K562 (cell line): ENCODE results near the gene ID4. TPM values are rescaled to one million over a fixed set of nuclear protein-coding genes. Genes with fewer than 3 reads are reported as not detected.

ENCODE experiments used
- ATAC-seq: fragments of 200-7000 bp; cut with Tn5 transposase; 3 replicates; pipeline ENCODE4 v1.9.1; 2020; ENCODE audit warnings: moderate library complexity
- BruUV-seq: library from RNA; stranded (reverse); fragments of 400-500 nt; replicated peaks from 2 replicates; lab custom pipeline; 2021; lab: Mats Ljungman, UMichigan
- CTCF ChIA-PET: fragments of 300-600 bp; formaldehyde crosslinking; extraction: SDS; loops from one replicate; lab custom pipeline; 2021; ENCODE audit warnings: low intra/inter-chr PET ratio; lab: Yijun Ruan, JAX
- POLR2A ChIA-PET: fragments of 300-600, 350-650 bp; sonication (Branson Sonifier 250); formaldehyde crosslinking; extraction: SDS; loops from one replicate; lab custom pipeline; 2021; ENCODE audit warnings: antibody characterized with exemption, inconsistent platforms; lab: Yijun Ruan, JAX
- DNase-seq, 4 experiments: peaks; one replicate each; pipeline versions ENCODE4 v3.0.0 to v3.0.0-alpha.2; 2011 to 2018; ENCODE audit warnings: low spot score in 3 of 4, mixed read lengths in 3 of 4; ENCODE audit errors: extremely low read depth in 1 of 4
- FAIRE-seq: peaks from 2 replicates; lab custom pipeline; 2011; peaks lifted over from hg19 to GRCh38; lab: Jason Lieb, UNC
- H2AFZ ChIP-seq: 2 replicates; pipeline ENCODE4 v1.6.0; 2011; ENCODE audit warnings: low read depth, low read length, control low read depth, inconsistent platforms
- H3K27ac ChIP-seq: fragments of 200-600 bp; 3 replicates; pipeline ENCODE4 v1.8.0; 2011; ENCODE audit warnings: low read depth, mild to moderate bottlenecking, control low read depth, inconsistent platforms, low read length, moderate library complexity, mixed read lengths; ENCODE audit errors: extremely low read depth
- H3K27me3 ChIP-seq, 2 experiments: fragments of 300-600 bp in 1 of 2; 2 replicates in 1 of 2; 3 replicates in 1 of 2; pipeline versions ENCODE4 v1.6.0 to v1.8.0; 2011; ENCODE audit warnings: inconsistent platforms in 2 of 2, low read length in 2 of 2, mild to moderate bottlenecking in 1 of 2, mixed read lengths in 1 of 2, moderate library complexity in 1 of 2; ENCODE audit not compliant: control insufficient read depth in 2 of 2, insufficient read depth in 2 of 2
- H3K36me3 ChIP-seq: fragments of 300-600 bp; 3 replicates; pipeline ENCODE4 v1.8.0; 2011; ENCODE audit warnings: mild to moderate bottlenecking, low read length, inconsistent platforms; ENCODE audit not compliant: control insufficient read depth, insufficient read depth
- H3K4me1 ChIP-seq, 2 experiments: fragments of 200-600 bp in 1 of 2; replicated peaks in 1 of 2; 2 replicates in 1 of 2; 3 replicates in 1 of 2; pipeline versions ENCODE4 v1.5.1 to v1.8.0; 2011; ENCODE audit warnings: inconsistent platforms in 2 of 2, low read length in 2 of 2, mild to moderate bottlenecking in 1 of 2, mixed read lengths in 1 of 2, moderate library complexity in 1 of 2; ENCODE audit not compliant: control insufficient read depth in 2 of 2, insufficient read depth in 2 of 2
- H3K4me2 ChIP-seq: 2 replicates; pipeline ENCODE4 v1.6.1; 2011; ENCODE audit warnings: low read length, control low read depth, inconsistent platforms, mixed read lengths; ENCODE audit not compliant: insufficient read depth
- H3K4me3 ChIP-seq: fragments of 200-600 bp; sonication (generic), shearing (Covaris generic); 2 replicates; pipeline ENCODE4 v1.5.1; 2016; ENCODE audit warnings: control low read depth, inconsistent platforms
- H3K79me2 ChIP-seq: fragments of 200-600 bp; 3 replicates; pipeline ENCODE4 v1.8.0; 2011; ENCODE audit warnings: low read length, inconsistent platforms; ENCODE audit not compliant: control insufficient read depth, insufficient read depth
- H3K9ac ChIP-seq, 2 experiments: 2 replicates each; pipeline versions ENCODE4 v1.6.0 to v1.6.1; 2011; ENCODE audit warnings: low read depth in 2 of 2, low read length in 2 of 2, control low read depth in 1 of 2, inconsistent platforms in 1 of 2, mild to moderate bottlenecking in 1 of 2, mixed read lengths in 1 of 2; ENCODE audit not compliant: insufficient read depth in 1 of 2
- H3K9me1 ChIP-seq: one replicate; pipeline ENCODE4 v1.6.0; 2011; ENCODE audit warnings: inconsistent platforms, mild to moderate bottlenecking, low read length, moderate library complexity; ENCODE audit not compliant: control insufficient read depth, insufficient read depth
- H3K9me3 ChIP-seq: replicated peaks from 2 replicates; pipeline ENCODE4 v1.5.1; 2011; ENCODE audit warnings: low read depth, low read length, inconsistent platforms; ENCODE audit not compliant: control insufficient read depth, insufficient read depth
- H4K20me1 ChIP-seq: replicated peaks from 2 replicates; pipeline ENCODE4 v1.6.1; 2011; ENCODE audit warnings: low read length, inconsistent platforms, mixed read lengths; ENCODE audit not compliant: control insufficient read depth, insufficient read depth
- CREB5 ChIP-seq: fragments of 250-450 bp; sonication (Bioruptor Pico); IDR thresholded peaks from 2 replicates; pipeline ENCODE4 v1.5.0; 2020; ENCODE audit warnings: mild to moderate bottlenecking
- ELF1 ChIP-seq: fragments of 200-800 bp; sonication (Bioruptor generic); IDR thresholded peaks from 2 replicates; pipeline ENCODE4 v1.6.1; 2016; ENCODE audit warnings: missing genetic modification characterization, missing compliant biosample characterization
- IRF1 ChIP-seq: sonication (generic); formaldehyde crosslinking; IDR thresholded peaks from 2 replicates; pipeline ENCODE4 v1.8.0; 2022; ENCODE audit warnings: missing genetic modification reagents, mild to moderate bottlenecking, borderline replicate concordance
- KDM2B ChIP-seq: fragments of 250-450 bp; sonication (Bioruptor Pico); IDR thresholded peaks from 2 replicates; pipeline ENCODE4 v1.8.0; 2021; ENCODE audit warnings: mild to moderate bottlenecking, moderate library complexity
- NFYB ChIP-seq: IDR thresholded peaks from 2 replicates; pipeline ENCODE4 v1.6.1; 2011; ENCODE audit warnings: mild to moderate bottlenecking, moderate library complexity; ENCODE audit not compliant: insufficient read length; ENCODE audit errors: extremely low read depth
- POLR3A ChIP-seq: IDR thresholded peaks from 2 replicates; pipeline ENCODE4 v1.6.1; 2011; ENCODE audit warnings: borderline replicate concordance, mild to moderate bottlenecking, moderate library complexity; ENCODE audit not compliant: insufficient read length, insufficient read depth; ENCODE audit errors: extremely low read depth
- RBM14 ChIP-seq: fragments of 200-400 bp; formaldehyde crosslinking; IDR thresholded peaks from 2 replicates; pipeline ENCODE4 v1.6.1; 2018; ENCODE audit warnings: low read depth, mild to moderate bottlenecking, low read length, moderate library complexity, borderline replicate concordance; ENCODE audit not compliant: insufficient read depth
- RBM22 ChIP-seq: fragments of 200-400 bp; formaldehyde crosslinking; IDR thresholded peaks from 2 replicates; pipeline ENCODE4 v1.6.1; 2018; ENCODE audit warnings: low read length, low read depth; ENCODE audit not compliant: poor library complexity, severe bottlenecking
- SIX5 ChIP-seq, 2 experiments: IDR thresholded peaks; 2 replicates each; pipeline ENCODE4 v1.6.1; 2011; ENCODE audit warnings: low read length in 2 of 2, borderline replicate concordance in 1 of 2, low read depth in 1 of 2, mild to moderate bottlenecking in 1 of 2, moderate library complexity in 1 of 2; ENCODE audit not compliant: insufficient read depth in 1 of 2
- SRSF7 ChIP-seq: fragments of 200-400 bp; formaldehyde crosslinking; optimal IDR thresholded peaks from 2 replicates; pipeline ENCODE3; 2017; ENCODE audit warnings: mild to moderate bottlenecking, low read depth, low read length
- USF2 ChIP-seq: sonication (generic); formaldehyde crosslinking; IDR thresholded peaks from 2 replicates; pipeline ENCODE4 v1.5.0; 2020; ENCODE audit warnings: missing genetic modification reagents
- XRCC4 ChIP-seq: IDR thresholded peaks from one replicate; pipeline ENCODE4 v1.6.1; 2011; ENCODE audit not compliant: insufficient read depth, insufficient read length; ENCODE audit errors: extremely low read depth
- ZBTB2 ChIP-seq: fragments of 450-650 bp; IDR thresholded peaks from 2 replicates; pipeline ENCODE4 v1.6.1; 2016; ENCODE audit warnings: antibody characterized with exemption
- ZC3H4 ChIP-seq: sonication (generic); formaldehyde crosslinking; IDR thresholded peaks from 2 replicates; pipeline ENCODE4 v1.9.0; 2021; ENCODE audit warnings: missing genetic modification reagents, borderline replicate concordance
- WGBS: fragments of 100-300 bp; shearing (Covaris generic); methylation state at CpG from one replicate; pipeline ENCODE4 v1.1.6; 2016; ENCODE audit warnings: low coverage, mixed read lengths; ENCODE audit not compliant: insufficient coverage; ENCODE audit errors: missing lambda C conversion rate; 5-methylcytosine and 5-hydroxymethylcytosine counted together
- in situ Hi-C: fragments of 300-500 bp; cut with MboI; formaldehyde crosslinking; loops from 4 replicates; pipeline ENCODE4 v1.15.0; 2018; ENCODE audit warnings: inconsistent platforms, mixed read lengths
- intact Hi-C: fragments of 100-400 bp; cut with micrococcal nuclease; formaldehyde crosslinking; loops from 2 replicates; pipeline ENCODE4 v1.14.2; 2022
- polyA plus RNA-seq, 8 experiments: library from polyadenylated mRNA; depleted of rRNA in 4 of 8; stranded (reverse) in 5 of 8; unstranded in 3 of 8; fragments of >200 nt; fragmentation: Nextera tagmentation in 2 of 8; fragmentation: Illumina TruSeq in 1 of 8; extraction: Ambion mirVana in 2 of 8; extraction: Trizol in 1 of 8; gene quantifications; 2 replicates each; pipeline versions ENCODE4 v1.2.1 to v1.2.3, GENCODE V29; 2011 to 2014; ENCODE audit warnings: inconsistent platforms in 1 of 8, missing spikeins in 1 of 8
- total RNA-seq, 7 experiments: library from RNA; depleted of rRNA in 6 of 7; stranded (reverse); fragments of >200 nt in 6 of 7; fragmentation: Illumina TruSeq in 2 of 7; extraction: Trizol in 2 of 7; gene quantifications; 2 replicates each; pipeline versions ENCODE4 v1.2.1 to v1.2.3, GENCODE V29; 2011 to 2021; ENCODE audit warnings: low replicate concordance in 1 of 7

The ID4 gene
- total and polyA plus RNA-seq, 9 of the 15 experiments (the other 6 are each of a cell fraction or from before 2014, with no cell fraction given): not detected

GRCh38 chr6:19865178-19865577 lies 28.0 kb downstream of the ID4 start (continued):
- TF ChIP-seq ZBTB2 (no peak), USF2 (CRISPR knock-in tag) (no peak), SIX5 (IDR thresholded peaks at IDR 0.05; ENCODE audit: borderline replicate concordance in 1 of 2, insufficient read depth in 1 of 2, low read depth in 1 of 2, low read length in 2 of 2) (no peak)

GRCh38 chr6:19866173-19866984 lies 29.2 kb downstream of the ID4 start:
- no TSS peak for BruUV-seq
- Histone ChIP-seq H3K9me1 (no peaks in the 10 kb centered on the region), H3K27me3 (0 out of 5 replicates have a peak, but pooled peaks cover 4 to 5% of the 10 kb centered on the region in 2 experiments), H3K79me2 (no peaks in the 10 kb centered on the region), H3K36me3 (no peaks in the 10 kb centered on the region), H3K4me2 (no peak overlapping the region), H3K27ac (no peak overlapping the region), H3K4me1 (no peaks in the 10 kb centered on the region), H3K9me3 (no peaks in the 10 kb centered on the region), H3K4me3 (no peak overlapping the region), H4K20me1 (no peaks in the 10 kb centered on the region), H2AFZ (no peak overlapping the region), H3K9ac (no peak overlapping the region)
- POLR2A ChIA-PET: no interaction called here
- ATAC-seq (no peak), FAIRE-seq (no peak), DNase-seq (no peak)
- intact Hi-C loops: loop anchor here (5.0 kb wide), 1 partner anchor 191 kb away; no protein-coding TSS in a partner anchor
- in situ Hi-C loops: loop anchor here (25.0 kb wide), 1 partner anchor 1279 kb away; no protein-coding TSS in a partner anchor
- WGBS: under 1% methylated on average over 18 of the region's 18 CpGs
- CTCF ChIA-PET: no interaction called here
- TF ChIP-seq IRF1 (CRISPR knock-in tag) (no peak), SRSF7 (no peak), RBM22 (no peak), RBM14 (no peak), CREB5 (CRISPR knock-in tag) (no peak), ZC3H4 (no peak), POLR3A (no peak), ELF1 (tag) (no peak), XRCC4 (no peak), KDM2B (CRISPR knock-in tag) (no peak), NFYB (no peak)
